CD4-positive, alpha-beta T cell (primary cell): Measurements from ENCODE around the gene SRP19. TPM values are rescaled to one million over a fixed set of nuclear protein-coding genes. Genes with fewer than 3 reads are reported as not detected.
A peak's percentile ranks its signal among the peaks of the same experiment; 100 is the strongest.

ENCODE experiments used
- ATAC-seq: fragments of 200-7000 bp; cut with Tn5 transposase; one replicate; pipeline ENCODE4 v1.10.0; 2022; ENCODE audit warnings: mild to moderate bottlenecking; ENCODE audit not compliant: poor library complexity
- CTCF ChIA-PET: fragments of 350-600 bp; sonication (Branson Sonifier 250); formaldehyde crosslinking; loops from one replicate; lab custom pipeline; 2021; ENCODE audit warnings: antibody characterized with exemption, inconsistent platforms; lab: Charles Lee
- POLR2A ChIA-PET: fragments of 350-600 bp; sonication (Branson Sonifier 250); formaldehyde crosslinking; loops from one replicate; lab custom pipeline; 2021; ENCODE audit warnings: antibody characterized with exemption, inconsistent platforms; lab: Charles Lee
- DNase-seq, 14 experiments: peaks; one replicate each; pipeline ENCODE4 v3.0.0-alpha.2; 2013 to 2020; ENCODE audit warnings: mixed read lengths in 2 of 14
- H3K27ac ChIP-seq, 2 donors: one replicate each; pipeline versions ENCODE4 v1.5.1 to v1.7.0; 2013; ENCODE audit warnings: low read length in 2 of 2, low read depth in 1 of 2, mild to moderate bottlenecking in 1 of 2
- H3K27me3 ChIP-seq, 2 experiments: 1 replicate in 1 of 2; 2 replicates in 1 of 2; pipeline versions ENCODE4 v1.6.1 to v1.7.0; 2013; ENCODE audit warnings: low read length in 2 of 2, control low read depth in 1 of 2, mild to moderate bottlenecking in 1 of 2, moderate library complexity in 1 of 2; ENCODE audit not compliant: insufficient read depth in 2 of 2, control insufficient read depth in 1 of 2
- H3K36me3 ChIP-seq: one replicate; pipeline ENCODE4 v1.6.1; 2013; ENCODE audit warnings: low read length, control low read depth; ENCODE audit not compliant: insufficient read depth
- H3K4me1 ChIP-seq: one replicate; pipeline ENCODE4 v1.6.1; 2013; ENCODE audit warnings: low read length, control low read depth; ENCODE audit not compliant: insufficient read depth
- H3K4me3 ChIP-seq: one replicate; pipeline ENCODE4 v1.5.1; 2013; ENCODE audit warnings: mild to moderate bottlenecking, low read length, moderate library complexity
- H3K9me3 ChIP-seq, 2 experiments: 1 replicate in 1 of 2; 2 replicates in 1 of 2; pipeline versions ENCODE4 v1.6.1 to v1.7.0; 2013; ENCODE audit warnings: low read length in 2 of 2, mild to moderate bottlenecking in 2 of 2, control low read depth in 1 of 2, moderate library complexity in 1 of 2; ENCODE audit not compliant: control insufficient read depth in 1 of 2, insufficient read depth in 1 of 2
- H3K27ac Mint-ChIP-seq: one replicate; pipeline ENCODE4 v1.8.0; 2020; ENCODE audit warnings: mixed read lengths
- H3K27me3 Mint-ChIP-seq: one replicate; pipeline ENCODE4 v1.8.0; 2021; ENCODE audit warnings: mixed read lengths
- H3K36me3 Mint-ChIP-seq: one replicate; pipeline ENCODE4 v1.8.0; 2021; ENCODE audit warnings: low read depth, mixed read lengths
- H3K4me1 Mint-ChIP-seq: one replicate; pipeline ENCODE4 v1.8.0; 2021; ENCODE audit warnings: low read depth, mixed read lengths
- H3K4me3 Mint-ChIP-seq: one replicate; pipeline ENCODE4 v1.8.0; 2020; ENCODE audit warnings: mild to moderate bottlenecking, mixed read lengths
- H3K9me3 Mint-ChIP-seq: one replicate; pipeline ENCODE4 v1.8.0; 2020; ENCODE audit warnings: mixed read lengths
- CTCF ChIP-seq: fragments of 200-600 bp; IDR thresholded peaks from one replicate; pipeline ENCODE4 v1.8.0; 2022; ENCODE audit warnings: antibody characterized with exemption, mild to moderate bottlenecking
- intact Hi-C, 2 experiments: fragments of 100-400 bp; cut with DNase I in 1 of 2; cut with micrococcal nuclease in 1 of 2; formaldehyde crosslinking; loops; one replicate each; pipeline versions ENCODE4 v1.15.1 to v1.9.0; 2023 to 2025; cut with DNase I, micrococcal nuclease
- total RNA-seq, 174 experiments: library from RNA in 2 of 174; stranded (reverse) in 2 of 174; gene quantifications; one replicate each; pipeline ENCODE4 v1.2.3 and lab custom pipeline; 2021 to 2026

The SRP19 gene
- total RNA-seq, 2 experiments from 2014 or later, result 40.2 to 40.8 TPM

- POLR2A ChIA-PET, result interaction anchor here (0.7 to 1.9 kb wide), 7 partner anchors 9 to 98 kb away, joined by 3 to 12 read pairs (median 4); partner anchors contain the start of genes DCP2, REEP5 and SRP19
- H3K9me3 Mint-ChIP-seq, result no peaks in the 10 kb centered on the region
- CTCF ChIA-PET, result interaction anchor here (0.9 to 1.0 kb wide), 2 partner anchors 9 to 17 kb away, joined by 3 read pairs; no protein-coding TSS in a partner anchor
- DNase-seq, result peak in 12 of 14 experiments; percentile 10 to 74 (median 45)
- no peaks in the 10 kb centered on the region for H3K27me3 Mint-ChIP-seq
- no peaks in the 10 kb centered on the region for H3K9me3 ChIP-seq
- peaks cover 44% of the 10 kb centered on the region for H3K36me3 ChIP-seq
- peak overlapping the region in 1 of 2 donors; percentile 39 for H3K27ac ChIP-seq
- peak overlapping the region; percentile 77 for H3K27ac Mint-ChIP-seq
- intact Hi-C loops, result loop anchor here in 1 of 2 experiments (5.0 kb wide), 1 partner anchor 44 kb away; the partner anchor contains the start of gene REEP5
- H3K4me3 ChIP-seq, result no peak overlapping the region
- TF ChIP-seq CTCF, result no peak
- H3K4me1 Mint-ChIP-seq, result peaks cover 29% of the 10 kb centered on the region
- H3K4me1 ChIP-seq, result peaks cover 25% of the 10 kb centered on the region
- H3K27me3 ChIP-seq, result no peaks in the 10 kb centered on the region
- ATAC-seq, result peak; percentile 94
- peak overlapping the region; percentile 0 for H3K4me3 Mint-ChIP-seq
- peaks cover 42% of the 10 kb centered on the region for H3K36me3 Mint-ChIP-seq
Measured at GRCh38 chr5:112878760-112879159, 17.7 kb downstream of the SRP19 start.

GRCh38 chr5:112880219-112880964, 19.3 kb downstream of the SRP19 start:
- Mint-ChIP-seq H3K4me3 (no peak overlapping the region), H3K27ac (no peak overlapping the region), H3K9me3 (no peaks in the 10 kb centered on the region), H3K27me3 (no peaks in the 10 kb centered on the region), H3K4me1 (peaks cover 29% of the 10 kb centered on the region), H3K36me3 (peaks cover 41% of the 10 kb centered on the region)
- Histone ChIP-seq H3K4me1 (peaks cover 17% of the 10 kb centered on the region), H3K4me3 (no peak overlapping the region), H3K27me3 (no peaks in the 10 kb centered on the region), H3K9me3 (no peaks in the 10 kb centered on the region), H3K27ac (peak overlapping the region in 1 of 2 donors; percentile 30), H3K36me3 (peaks cover 56% of the 10 kb centered on the region)
- ATAC-seq, result no peak
- no peak for TF ChIP-seq CTCF
- DNase-seq, result no peak
- POLR2A ChIA-PET, result interaction anchor here (0.6 kb wide), 2 partner anchors 32 to 618 kb away, joined by 3 to 4 read pairs; no protein-coding TSS in a partner anchor
- CTCF ChIA-PET, result interaction anchor here (0.6 to 2.2 kb wide), 2 partner anchors 14 to 19 kb away, joined by 4 to 8 read pairs; partner anchors contain the start of gene SRP19
- intact Hi-C loops, result loop anchor here in 1 of 2 experiments (5.0 kb wide), 1 partner anchor 37 kb away; no protein-coding TSS in a partner anchor

- ATAC-seq (no peak), DNase-seq (no peak)
- Mint-ChIP-seq H3K27me3 (no peaks in the 10 kb centered on the region), H3K27ac (no peak overlapping the region), H3K4me1 (peaks cover 34% of the 10 kb centered on the region), H3K9me3 (no peaks in the 10 kb centered on the region), H3K4me3 (no peak overlapping the region), H3K36me3 (peaks cover 23% of the 10 kb centered on the region)
- no peaks in the 10 kb centered on the region for H3K9me3 ChIP-seq
- no peaks in the 10 kb centered on the region for H3K27me3 ChIP-seq
- H3K4me3 ChIP-seq, result no peak overlapping the region
- H3K27ac ChIP-seq, result no peak overlapping the region
- POLR2A ChIA-PET, result no interaction called here
- CTCF ChIA-PET, result no interaction called here
- H3K4me1 ChIP-seq, result peaks cover 20% of the 10 kb centered on the region
- peaks cover 68% of the 10 kb centered on the region for H3K36me3 ChIP-seq
- no peak for TF ChIP-seq CTCF
- intact Hi-C loops, result loop anchor here in 1 of 2 experiments (5.0 kb wide), 1 partner anchor 34 kb away; no protein-coding TSS in a partner anchor
Measured at GRCh38 chr5:112883192-112883591, 22.1 kb downstream of the SRP19 start.
